NK-92 treated with Interleukin-12 subunit alpha and Interleukin-12 subunit beta, amount 100 ng/mL, for 24 hours (cell line): ENCODE data around the gene BAZ1B.
"Not testable (repeated sequence)": the region's sequence is repeated elsewhere in the genome, so short reads cannot be mapped to it uniquely, and the experiment has no call there.

ENCODE experiments used
- DNase-seq: peaks from one replicate; lab custom pipeline; 2025; lab: John Stamatoyannopoulos, UW

The BAZ1B gene

GRCh38 chr7:73504920-73505319 is 17.2 kb downstream of the BAZ1B start:
- DNase-seq, result no peak

GRCh38 chr7:73504017-73504416 is 18.1 kb downstream of the BAZ1B start:
- no peak for DNase-seq

- DNase-seq, result no peak
These were observed 18.9 kb downstream of the BAZ1B start for GRCh38 chr7:73503229-73503628.

- DNase-seq, result no peak
These were observed 25.5 kb downstream of the BAZ1B start for GRCh38 chr7:73496626-73497025.

- not testable (repeated sequence) for DNase-seq
These were observed 26.6 kb downstream of the BAZ1B start for GRCh38 chr7:73495507-73495906.

GRCh38 chr7:73489976-73490375 is 32.1 kb downstream of the BAZ1B start:
- no peak for DNase-seq

GRCh38 chr7:73487486-73487885 is 34.6 kb downstream of the BAZ1B start:
- no peak for DNase-seq

- no peak for DNase-seq
These were observed 38.9 kb downstream of the BAZ1B start for GRCh38 chr7:73483171-73483570.

- DNase-seq, result no peak
These were observed 39.3 kb downstream of the BAZ1B start for GRCh38 chr7:73482746-73483145.

- not testable (repeated sequence) for DNase-seq
These were observed 40.6 kb downstream of the BAZ1B start for GRCh38 chr7:73481521-73481920.

- no peak for DNase-seq
These were observed 43.5 kb downstream of the BAZ1B start for GRCh38 chr7:73478549-73478948.

- no peak for DNase-seq
These were observed 44.7 kb downstream of the BAZ1B start for GRCh38 chr7:73477376-73477775.

GRCh38 chr7:73470208-73470607 is 51.9 kb downstream of the BAZ1B start:
- DNase-seq, result no peak

GRCh38 chr7:73467046-73467445 is 55.0 kb downstream of the BAZ1B start:
- not testable (repeated sequence) for DNase-seq

- no peak for DNase-seq
These were observed 56.0 kb downstream of the BAZ1B start for GRCh38 chr7:73466112-73466511.

GRCh38 chr7:73463966-73464365 is 58.1 kb downstream of the BAZ1B start:
- DNase-seq, result no peak

GRCh38 chr7:73463260-73463659 is 58.8 kb downstream of the BAZ1B start:
- DNase-seq, result no peak

- DNase-seq, result no peak
These were observed 60.3 kb downstream of the BAZ1B start for GRCh38 chr7:73461782-73462285.

- DNase-seq, result no peak
These were observed 67.7 kb downstream of the BAZ1B start for GRCh38 chr7:73454424-73454823.

GRCh38 chr7:73452999-73453635 is 69.0 kb downstream of the BAZ1B start:
- no peak for DNase-seq

- DNase-seq, result no peak
These were observed 70.2 kb downstream of the BAZ1B start for GRCh38 chr7:73451780-73452398.

GRCh38 chr7:73449422-73449821 is 72.7 kb downstream of the BAZ1B start:
- no peak for DNase-seq

GRCh38 chr7:73448609-73449008 is 73.5 kb downstream of the BAZ1B start:
- no peak for DNase-seq
